Karpas-422 (cell line): ENCODE data around the gene CFAP99. TPM values are rescaled to one million over a fixed set of nuclear protein-coding genes. Genes with fewer than 3 reads are reported as not detected.
"Not testable (repeated sequence)": the region's sequence is repeated elsewhere in the genome, so short reads cannot be mapped to it uniquely, and the experiment has no call there.

Experiments
- DNase-seq: peaks from one replicate; pipeline ENCODE4 v3.0.0-alpha.2; 2015
- H2AFZ ChIP-seq: fragments of 200-600 bp; sonication (generic); 2 replicates; pipeline ENCODE4 v1.6.1; 2014; ENCODE audit warnings: antibody characterized with exemption, low read length, mixed read lengths
- H3K27ac ChIP-seq: fragments of 200-600 bp; sonication (generic); 2 replicates; pipeline ENCODE4 v1.5.1; 2014; ENCODE audit warnings: mild to moderate bottlenecking, low read length, moderate library complexity
- H3K27me3 ChIP-seq: fragments of 200-600 bp; sonication (generic); 2 replicates; pipeline ENCODE4 v1.6.1; 2014; ENCODE audit warnings: low read length, mixed read lengths
- H3K36me3 ChIP-seq: fragments of 200-600 bp; sonication (generic); 2 replicates; pipeline ENCODE4 v1.6.1; 2014; ENCODE audit warnings: low read length, mixed read lengths; ENCODE audit not compliant: insufficient read depth
- H3K4me1 ChIP-seq: fragments of 200-600 bp; sonication (generic); 2 replicates; pipeline ENCODE4 v1.6.1; 2014; ENCODE audit warnings: mild to moderate bottlenecking, low read length, mixed read lengths
- H3K4me2 ChIP-seq: fragments of 200-600 bp; sonication (generic); 2 replicates; pipeline ENCODE4 v1.6.1; 2014; ENCODE audit warnings: low read length, low read depth, mild to moderate bottlenecking; ENCODE audit not compliant: poor library complexity, severe bottlenecking
- H3K4me3 ChIP-seq: fragments of 200-600 bp; sonication (generic); 2 replicates; pipeline ENCODE4 v1.5.1; 2014; ENCODE audit warnings: mild to moderate bottlenecking, antibody characterized with exemption, low read length, mixed read lengths
- H3K79me2 ChIP-seq: fragments of 200-600 bp; sonication (generic); 2 replicates; pipeline ENCODE4 v1.6.1; 2014; ENCODE audit warnings: mild to moderate bottlenecking, low read length, mixed read lengths
- H3K9ac ChIP-seq: fragments of 200-600 bp; sonication (generic); 2 replicates; pipeline ENCODE4 v1.6.0; 2014; ENCODE audit warnings: low read length
- H3K9me2 ChIP-seq: fragments of 200-600 bp; sonication (generic), shearing (Covaris generic); replicated peaks from 2 replicates; pipeline ENCODE4 v1.6.0; 2014; ENCODE audit warnings: mild to moderate bottlenecking, low read length, moderate library complexity; ENCODE audit not compliant: insufficient read depth
- H3K9me3 ChIP-seq: fragments of 300-700, 200-600 bp; sonication (generic); 2 replicates; pipeline ENCODE4 v1.6.1; 2014; ENCODE audit warnings: low read length, mixed read lengths
- H4K20me1 ChIP-seq: fragments of 200-600 bp; sonication (generic); 2 replicates; pipeline ENCODE4 v1.6.1; 2014; ENCODE audit warnings: mild to moderate bottlenecking, antibody characterized with exemption, low read length, low read depth; ENCODE audit not compliant: insufficient read depth
- total RNA-seq: library from RNA; depleted of rRNA; stranded (reverse); fragments of >200 nt; shearing (Covaris generic); gene quantifications from 2 replicates; pipeline ENCODE4 v1.2.3, GENCODE V29; 2014; ENCODE audit warnings: low replicate concordance

The CFAP99 gene
- total RNA-seq, 1 experiment from 2014 or later, result 0.67 TPM

- Histone ChIP-seq H3K4me2 (no peak overlapping the region), H3K27me3 (no peaks in the 10 kb centered on the region), H3K9me3 (no peaks in the 10 kb centered on the region), H3K4me3 (no peak overlapping the region), H4K20me1 (no peaks in the 10 kb centered on the region), H3K9ac (no peak overlapping the region), H3K4me1 (peaks cover 12% of the 10 kb centered on the region), H3K27ac (no peak overlapping the region), H3K36me3 (no peaks in the 10 kb centered on the region), H3K9me2 (no peaks in the 10 kb centered on the region), H3K79me2 (no peaks in the 10 kb centered on the region), H2AFZ (no peak overlapping the region)
- DNase-seq, result no peak
Observed at GRCh38 chr4:2458546-2459491, 40.1 kb downstream of the CFAP99 start.

- H3K27me3 ChIP-seq, result no peaks in the 10 kb centered on the region
- no peak overlapping the region for H3K9ac ChIP-seq
- H3K36me3 ChIP-seq, result no peaks in the 10 kb centered on the region
- no peak overlapping the region for H3K4me2 ChIP-seq
- H3K79me2 ChIP-seq, result no peaks in the 10 kb centered on the region
- no peak overlapping the region for H3K4me3 ChIP-seq
- H3K9me3 ChIP-seq, result no peaks in the 10 kb centered on the region
- H4K20me1 ChIP-seq, result no peaks in the 10 kb centered on the region
- H3K4me1 ChIP-seq, result peaks cover 12% of the 10 kb centered on the region
- DNase-seq, result no peak
- no peak overlapping the region for H2AFZ ChIP-seq
- no peaks in the 10 kb centered on the region for H3K9me2 ChIP-seq
- H3K27ac ChIP-seq, result no peak overlapping the region
Observed at GRCh38 chr4:2459589-2460349, 41.0 kb downstream of the CFAP99 start.

- no peak overlapping the region for H3K4me2 ChIP-seq
- H3K36me3 ChIP-seq, result no peaks in the 10 kb centered on the region
- no peak overlapping the region for H3K4me3 ChIP-seq
- H3K79me2 ChIP-seq, result no peaks in the 10 kb centered on the region
- no peaks in the 10 kb centered on the region for H4K20me1 ChIP-seq
- H3K9me2 ChIP-seq, result no peaks in the 10 kb centered on the region
- peaks cover 12% of the 10 kb centered on the region for H3K4me1 ChIP-seq
- H2AFZ ChIP-seq, result no peak overlapping the region
- no peaks in the 10 kb centered on the region for H3K9me3 ChIP-seq
- H3K27me3 ChIP-seq, result no peaks in the 10 kb centered on the region
- H3K9ac ChIP-seq, result no peak overlapping the region
- DNase-seq, result no peak
- no peak overlapping the region for H3K27ac ChIP-seq
Observed at GRCh38 chr4:2461246-2461960, 42.6 kb downstream of the CFAP99 start.

- no peaks in the 10 kb centered on the region for H3K9me3 ChIP-seq
- peak; percentile 90 for DNase-seq
- H4K20me1 ChIP-seq, result no peaks in the 10 kb centered on the region
- no peaks in the 10 kb centered on the region for H3K9me2 ChIP-seq
- no peak overlapping the region for H3K27ac ChIP-seq
- no peaks in the 10 kb centered on the region for H3K27me3 ChIP-seq
- peak overlapping the region; percentile 81 for H3K4me2 ChIP-seq
- H3K79me2 ChIP-seq, result no peaks in the 10 kb centered on the region
- peak overlapping the region; percentile 77 for H3K9ac ChIP-seq
- peak overlapping the region; percentile 69 for H3K4me3 ChIP-seq
- peaks cover 12% of the 10 kb centered on the region for H3K4me1 ChIP-seq
- peak overlapping the region; percentile 84 for H2AFZ ChIP-seq
- H3K36me3 ChIP-seq, result no peaks in the 10 kb centered on the region
Observed at GRCh38 chr4:2462218-2462991, 43.6 kb downstream of the CFAP99 start.

- Histone ChIP-seq H3K27ac (no peak overlapping the region), H3K9ac (peak overlapping the region; percentile 77), H3K4me3 (peak overlapping the region; percentile 69), H3K36me3 (no peaks in the 10 kb centered on the region), H3K4me2 (peak overlapping the region; percentile 81), H3K9me3 (no peaks in the 10 kb centered on the region), H4K20me1 (no peaks in the 10 kb centered on the region), H3K4me1 (peaks cover 20% of the 10 kb centered on the region), H2AFZ (peak overlapping the region; percentile 84; the same call in 1 of the 2 replicates), H3K27me3 (no peaks in the 10 kb centered on the region), H3K79me2 (peaks cover 7% of the 10 kb centered on the region), H3K9me2 (no peaks in the 10 kb centered on the region)
- no peak for DNase-seq
Observed at GRCh38 chr4:2462992-2463762, 44.4 kb downstream of the CFAP99 start.

- H3K4me2 ChIP-seq, result no peak overlapping the region
- H3K27me3 ChIP-seq, result no peaks in the 10 kb centered on the region
- peaks cover 1% of the 10 kb centered on the region for H3K36me3 ChIP-seq
- H2AFZ ChIP-seq, result no peak overlapping the region
- no peak overlapping the region for H3K9ac ChIP-seq
- peaks cover 8% of the 10 kb centered on the region for H4K20me1 ChIP-seq
- no peak for DNase-seq
- H3K4me3 ChIP-seq, result no peak overlapping the region
- peaks cover 21% of the 10 kb centered on the region for H3K4me1 ChIP-seq
- H3K27ac ChIP-seq, result no peak overlapping the region
- peaks cover 23% of the 10 kb centered on the region for H3K79me2 ChIP-seq
- H3K9me3 ChIP-seq, result no peaks in the 10 kb centered on the region
- H3K9me2 ChIP-seq, result no peaks in the 10 kb centered on the region
Observed at GRCh38 chr4:2465032-2465431, 46.3 kb downstream of the CFAP99 start.

- H2AFZ ChIP-seq, H3K36me3 ChIP-seq, H3K4me2 ChIP-seq, DNase-seq, H3K4me3 ChIP-seq, H3K9me2 ChIP-seq, H3K9ac ChIP-seq, H3K27ac ChIP-seq, H3K9me3 ChIP-seq, H3K27me3 ChIP-seq: not testable (repeated sequence)
- Histone ChIP-seq H3K4me1 (peaks cover 26% of the 10 kb centered on the region), H3K79me2 (peaks cover 29% of the 10 kb centered on the region), H4K20me1 (peaks cover 13% of the 10 kb centered on the region)
Observed at GRCh38 chr4:2465544-2465943, 46.8 kb downstream of the CFAP99 start.
